NCI-H1105 treated with DMSO at 0.1 percent for 48 hours (cell line): Measurements from ENCODE around the gene MGAT5.

Experiments used
- DNase-seq: peaks from one replicate; lab custom pipeline; 2025; lab: John Stamatoyannopoulos, UW

The MGAT5 gene

GRCh38 chr2:134231301-134231964, 22.4 kb upstream of the MGAT5 start:
- no peak for DNase-seq

- DNase-seq, result no peak
Measured at GRCh38 chr2:134231965-134232340, 21.9 kb upstream of the MGAT5 start.

- no peak for DNase-seq
Measured at GRCh38 chr2:134232461-134232860, 21.4 kb upstream of the MGAT5 start.

- DNase-seq, result no peak
Measured at GRCh38 chr2:134232868-134233727, 20.8 kb upstream of the MGAT5 start.

- no peak for DNase-seq
Measured at GRCh38 chr2:134233728-134234136, 20.1 kb upstream of the MGAT5 start.

GRCh38 chr2:134234535-134234934, 19.3 kb upstream of the MGAT5 start:
- DNase-seq, result peak; percentile 5

- no peak for DNase-seq
Measured at GRCh38 chr2:134235510-134236144, 18.2 kb upstream of the MGAT5 start.

GRCh38 chr2:134238371-134238770, 15.5 kb upstream of the MGAT5 start:
- DNase-seq, result no peak

- no peak for DNase-seq
Measured at GRCh38 chr2:134240061-134240460, 13.8 kb upstream of the MGAT5 start.

- DNase-seq, result no peak
Measured at GRCh38 chr2:134241911-134242310, 12.0 kb upstream of the MGAT5 start.

GRCh38 chr2:134243244-134243643, 10.6 kb upstream of the MGAT5 start:
- no peak for DNase-seq

GRCh38 chr2:134244086-134244485, 9.8 kb upstream of the MGAT5 start:
- DNase-seq, result peak; percentile 52

GRCh38 chr2:134244587-134244986, 9.3 kb upstream of the MGAT5 start:
- DNase-seq, result no peak

GRCh38 chr2:134245340-134245984, 8.4 kb upstream of the MGAT5 start:
- peak; percentile 60 for DNase-seq

- DNase-seq, result no peak
Measured at GRCh38 chr2:134246154-134246874, 7.6 kb upstream of the MGAT5 start.

GRCh38 chr2:134247679-134248078, 6.2 kb upstream of the MGAT5 start:
- DNase-seq, result no peak

- DNase-seq, result no peak
Measured at GRCh38 chr2:134248913-134249312, 5.0 kb upstream of the MGAT5 start.

- DNase-seq, result no peak
Measured at GRCh38 chr2:134249755-134250154, 4.1 kb upstream of the MGAT5 start.

GRCh38 chr2:134250840-134251461, 2.9 kb upstream of the MGAT5 start:
- DNase-seq, result no peak

GRCh38 chr2:134252092-134252750, 1.7 kb upstream of the MGAT5 start:
- DNase-seq, result peak; percentile 61
